ENCODE data around the gene NPIPA8. TPM values are rescaled to one million over a fixed set of nuclear protein-coding genes. Genes with fewer than 3 reads are reported as not detected.
"Not testable (repeated sequence)": the region's sequence is repeated elsewhere in the genome, so short reads cannot be mapped to it uniquely, and the experiment has no call there.

The NPIPA8 gene
- 33.8 TPM for polyA plus RNA-seq (2013, experiment 1 of 4)
- polyA plus RNA-seq (2013, experiment 2 of 4): 27.0 TPM
- polyA plus RNA-seq (2013, experiment 3 of 4): 18.8 TPM
- 30.2 TPM for polyA plus RNA-seq (2013, experiment 4 of 4)

DNA sequence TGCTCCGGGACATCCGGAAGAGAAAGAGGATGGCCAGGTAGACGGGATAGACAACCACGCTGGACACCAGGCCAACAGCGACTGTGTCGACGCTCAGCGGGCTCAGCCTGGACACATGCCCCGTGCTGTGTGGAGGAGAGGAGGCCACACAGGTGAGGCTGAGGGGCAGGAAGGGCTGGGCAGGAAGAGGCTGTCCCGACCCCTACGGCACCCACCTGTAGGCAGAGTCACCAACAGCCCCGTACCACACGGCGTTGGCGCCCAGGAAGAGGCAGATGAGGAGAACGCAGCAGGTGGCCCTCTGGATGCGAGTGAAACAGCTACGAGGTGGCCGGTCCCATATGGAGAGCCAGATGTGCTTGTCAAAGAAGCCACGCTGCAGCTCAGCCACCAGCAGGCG lies at the start of gene NPIPA8:
Gene NPIPA8 (minus strand): TSS at position 101 of the 400 bp plus-strand sequence. CDS start 4,074 bp downstream, outside the sequence.
- H3K36me3 ChIP-seq (ENCODE audit: control insufficient read depth, insufficient read depth, low read length); H3K27me3 ChIP-seq (ENCODE audit: control insufficient read depth, insufficient read depth, low read length, poor library complexity, severe bottlenecking); H3K27ac ChIP-seq (ENCODE audit: insufficient read depth, low read depth, low read length, poor library complexity, severe bottlenecking); H3K4me3 ChIP-seq (ENCODE audit: insufficient read depth, low read depth, low read length); H3K4me1 ChIP-seq (ENCODE audit: control insufficient read depth, insufficient read depth, low read length); H3K9me3 ChIP-seq (ENCODE audit: control insufficient read depth, low read length): not testable (repeated sequence)
- WGBS, 2 experiments: no CpG with 5 or more reads among the region's 21 CpGs

DNA sequence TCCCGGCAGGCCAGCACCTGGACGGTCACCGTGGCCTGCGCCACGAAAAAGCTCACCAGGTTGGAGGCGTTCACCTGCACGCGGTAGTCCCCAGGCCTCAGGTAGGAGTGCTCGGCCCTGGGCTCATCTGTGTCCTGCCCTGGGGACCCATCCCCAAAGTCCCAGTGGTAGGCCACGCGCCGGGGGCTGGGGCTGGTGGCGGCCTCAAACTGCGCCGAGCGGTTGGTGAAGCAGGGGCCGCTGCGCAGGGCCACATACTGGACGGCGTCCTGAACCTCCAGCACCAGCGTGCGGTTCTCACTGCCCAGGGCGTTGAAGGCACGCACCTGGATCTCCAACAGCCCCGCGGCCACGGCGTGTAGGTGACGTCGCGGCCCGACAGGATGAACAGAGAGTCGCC lies 48.7 kb upstream of the NPIPA8 start:
- not testable (repeated sequence) for H3K4me1 ChIP-seq (ENCODE audit: control insufficient read depth, insufficient read depth, low read length); H3K27ac ChIP-seq (ENCODE audit: insufficient read depth, low read depth, low read length, poor library complexity, severe bottlenecking); H3K4me3 ChIP-seq (ENCODE audit: insufficient read depth, low read depth, low read length); H3K27me3 ChIP-seq (ENCODE audit: control insufficient read depth, insufficient read depth, low read length, poor library complexity, severe bottlenecking); H3K9me3 ChIP-seq (ENCODE audit: control insufficient read depth, low read length); H3K36me3 ChIP-seq (ENCODE audit: control insufficient read depth, insufficient read depth, low read length)
- 97 to 99% methylated on average over 8 to 10 of the region's 33 CpGs for WGBS, 2 experiments

DNA sequence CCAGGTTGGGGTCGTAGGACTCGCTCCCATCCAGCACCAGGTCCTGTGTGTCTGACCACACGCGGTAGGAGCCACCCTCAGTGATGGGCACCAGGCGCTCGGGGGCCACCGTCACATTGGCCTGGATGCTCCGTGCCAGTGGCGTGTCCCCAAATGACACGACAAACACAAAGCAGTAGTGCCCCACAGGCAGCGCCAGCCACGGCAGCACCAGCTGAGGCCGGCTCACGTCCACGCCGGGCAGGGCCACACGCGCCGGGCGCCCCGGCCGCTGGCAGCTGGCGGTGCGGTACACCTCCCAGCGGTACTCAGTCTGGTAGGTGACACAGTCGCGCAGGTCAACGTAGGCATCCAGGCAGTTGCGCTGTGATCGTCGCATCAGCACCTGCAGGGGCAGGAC lies 48.3 kb upstream of the NPIPA8 start:
- not testable (repeated sequence) for H3K36me3 ChIP-seq (ENCODE audit: control insufficient read depth, insufficient read depth, low read length); H3K4me1 ChIP-seq (ENCODE audit: control insufficient read depth, insufficient read depth, low read length); H3K9me3 ChIP-seq (ENCODE audit: control insufficient read depth, low read length); H3K4me3 ChIP-seq (ENCODE audit: insufficient read depth, low read depth, low read length); H3K27me3 ChIP-seq (ENCODE audit: control insufficient read depth, insufficient read depth, low read length, poor library complexity, severe bottlenecking); H3K27ac ChIP-seq (ENCODE audit: insufficient read depth, low read depth, low read length, poor library complexity, severe bottlenecking)
- 97 to 99% methylated on average over 5 to 14 of the region's 31 CpGs for WGBS, 2 experiments

DNA sequence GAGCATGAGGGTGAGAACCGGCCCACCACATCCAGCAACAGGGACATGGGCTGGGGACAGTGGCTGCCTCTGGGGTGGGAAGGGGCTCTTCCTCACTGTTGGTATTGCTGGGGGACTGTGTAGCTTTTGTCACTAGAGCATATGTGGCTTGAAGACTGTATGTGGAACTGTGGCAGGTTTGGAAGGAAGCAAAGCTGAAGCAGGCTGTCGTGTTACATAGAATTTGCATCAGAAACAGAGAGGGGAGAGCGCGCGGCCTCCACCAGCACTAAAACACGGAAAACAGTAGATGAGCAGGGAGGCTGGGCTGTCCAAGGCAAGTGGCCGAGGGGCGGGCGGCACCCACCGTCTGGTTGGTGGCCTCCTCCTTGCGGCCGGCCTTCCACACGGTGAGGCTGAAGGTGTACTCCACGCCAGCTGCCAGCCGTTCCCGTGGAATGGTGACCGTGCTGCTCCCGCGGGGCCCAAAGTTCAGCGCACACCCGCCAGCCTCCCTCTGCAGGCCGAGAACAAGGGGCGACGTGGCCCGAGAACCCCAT lies 47.6 kb upstream of the NPIPA8 start:
- WGBS, 2 experiments: 95 to 98% methylated on average over 7 to 10 of the region's 25 CpGs
- not testable (repeated sequence) for H3K27me3 ChIP-seq (ENCODE audit: control insufficient read depth, insufficient read depth, low read length, poor library complexity, severe bottlenecking); H3K27ac ChIP-seq (ENCODE audit: insufficient read depth, low read depth, low read length, poor library complexity, severe bottlenecking); H3K9me3 ChIP-seq (ENCODE audit: control insufficient read depth, low read length); H3K4me1 ChIP-seq (ENCODE audit: control insufficient read depth, insufficient read depth, low read length); H3K36me3 ChIP-seq (ENCODE audit: control insufficient read depth, insufficient read depth, low read length); H3K4me3 ChIP-seq (ENCODE audit: insufficient read depth, low read depth, low read length)

DNA sequence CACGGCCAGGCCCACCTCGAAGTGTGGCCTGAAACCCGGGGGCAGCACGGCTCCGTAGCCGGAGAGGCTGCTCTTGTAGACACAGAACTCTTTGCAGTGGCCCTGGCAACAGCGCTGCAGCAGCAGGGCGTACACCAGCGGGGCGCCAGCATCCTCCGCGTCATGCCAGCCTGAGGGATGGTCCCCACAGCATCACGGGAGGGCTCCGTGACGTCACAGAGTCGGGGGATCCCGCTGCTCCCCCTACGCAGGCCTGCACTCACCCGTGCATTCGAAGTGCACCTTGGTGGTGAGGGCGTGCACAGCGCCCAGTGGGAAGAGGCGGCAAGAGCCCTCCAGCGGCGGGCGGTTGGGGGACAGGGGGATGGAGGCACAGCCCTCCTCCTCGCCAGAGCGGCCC lies 46.2 kb upstream of the NPIPA8 start:
- H3K36me3 ChIP-seq (ENCODE audit: control insufficient read depth, insufficient read depth, low read length); H3K9me3 ChIP-seq (ENCODE audit: control insufficient read depth, low read length); H3K27me3 ChIP-seq (ENCODE audit: control insufficient read depth, insufficient read depth, low read length, poor library complexity, severe bottlenecking); H3K4me1 ChIP-seq (ENCODE audit: control insufficient read depth, insufficient read depth, low read length); H3K27ac ChIP-seq (ENCODE audit: insufficient read depth, low read depth, low read length, poor library complexity, severe bottlenecking); H3K4me3 ChIP-seq (ENCODE audit: insufficient read depth, low read depth, low read length): not testable (repeated sequence)
- WGBS, 2 experiments: 94 to 96% methylated on average over 13 to 18 of the region's 28 CpGs

DNA sequence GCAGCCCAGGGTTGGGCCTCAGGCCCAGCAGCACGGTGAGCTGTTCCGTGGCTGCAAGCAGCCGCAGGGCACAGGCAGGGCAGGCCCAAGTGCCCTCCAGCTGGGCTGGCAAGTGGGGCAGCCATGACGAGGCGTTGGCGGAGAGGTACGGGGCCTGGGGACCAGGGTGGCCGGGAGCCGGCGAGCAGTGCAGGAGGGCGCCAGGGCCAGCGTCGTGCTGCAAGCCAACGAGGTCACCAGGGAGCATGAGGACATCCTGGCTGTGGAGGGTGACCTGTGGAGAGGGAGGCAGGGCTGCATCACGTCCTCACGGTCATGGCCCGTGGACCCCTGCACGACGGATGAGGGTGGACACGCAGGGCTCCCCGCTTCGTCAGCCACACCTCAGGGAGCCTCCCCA lies 11.2 kb upstream of the NPIPA8 start:
- H3K27ac ChIP-seq (ENCODE audit: insufficient read depth, low read depth, low read length, poor library complexity, severe bottlenecking); H3K36me3 ChIP-seq (ENCODE audit: control insufficient read depth, insufficient read depth, low read length); H3K27me3 ChIP-seq (ENCODE audit: control insufficient read depth, insufficient read depth, low read length, poor library complexity, severe bottlenecking); H3K4me3 ChIP-seq (ENCODE audit: insufficient read depth, low read depth, low read length); H3K4me1 ChIP-seq (ENCODE audit: control insufficient read depth, insufficient read depth, low read length); H3K9me3 ChIP-seq (ENCODE audit: control insufficient read depth, low read length): not testable (repeated sequence)
- no CpG with 5 or more reads among the region's 22 CpGs for WGBS, 2 experiments

DNA sequence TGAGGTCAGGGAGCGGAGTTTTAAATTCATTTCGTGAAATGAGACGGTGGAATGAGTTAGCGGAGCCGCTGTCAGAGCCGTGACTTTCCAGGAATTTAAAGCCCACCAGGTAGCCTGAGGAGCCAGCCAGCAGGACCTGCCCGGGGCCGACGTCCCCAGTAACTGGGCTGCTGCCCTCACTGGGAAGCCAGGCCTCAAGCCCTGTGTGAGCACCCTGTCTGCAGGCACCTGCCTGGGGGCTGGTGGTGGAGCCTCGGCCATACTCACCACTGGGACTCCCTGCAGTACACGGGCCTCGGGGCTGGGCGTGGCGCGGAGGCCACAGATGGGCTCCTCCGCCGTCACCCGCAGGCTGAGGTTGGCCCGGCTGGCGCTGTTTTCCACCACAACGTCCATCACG lies 10.5 kb upstream of the NPIPA8 start:
- H3K4me3 ChIP-seq (ENCODE audit: insufficient read depth, low read depth, low read length); H3K27ac ChIP-seq (ENCODE audit: insufficient read depth, low read depth, low read length, poor library complexity, severe bottlenecking); H3K9me3 ChIP-seq (ENCODE audit: control insufficient read depth, low read length); H3K4me1 ChIP-seq (ENCODE audit: control insufficient read depth, insufficient read depth, low read length); H3K36me3 ChIP-seq (ENCODE audit: control insufficient read depth, insufficient read depth, low read length); H3K27me3 ChIP-seq (ENCODE audit: control insufficient read depth, insufficient read depth, low read length, poor library complexity, severe bottlenecking): not testable (repeated sequence)
- WGBS, 2 experiments: 85 to 93% methylated on average over 3 of the region's 22 CpGs

DNA sequence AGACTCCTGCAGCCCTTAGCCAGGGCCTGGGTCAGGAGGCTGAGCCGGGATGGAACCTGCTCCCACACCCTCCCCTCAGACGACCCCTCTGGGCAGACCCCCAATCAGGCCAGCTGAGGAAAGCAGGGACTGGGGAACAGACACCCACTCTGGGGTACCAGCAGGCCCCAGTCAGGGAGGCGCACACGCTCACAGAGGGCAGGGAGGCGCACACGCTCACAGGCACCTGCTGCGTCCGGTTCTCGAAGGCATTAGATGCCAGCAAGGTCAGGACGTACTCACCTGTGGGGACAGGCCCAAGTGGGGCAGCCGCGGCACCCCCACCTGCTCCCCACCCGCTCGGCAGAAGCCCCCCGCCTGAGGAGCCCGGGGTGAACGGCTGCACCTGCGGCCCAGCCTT lies 8.1 kb upstream of the NPIPA8 start:
- H3K27ac ChIP-seq (ENCODE audit: insufficient read depth, low read depth, low read length, poor library complexity, severe bottlenecking); H3K27me3 ChIP-seq (ENCODE audit: control insufficient read depth, insufficient read depth, low read length, poor library complexity, severe bottlenecking); H3K36me3 ChIP-seq (ENCODE audit: control insufficient read depth, insufficient read depth, low read length); H3K4me3 ChIP-seq (ENCODE audit: insufficient read depth, low read depth, low read length); H3K4me1 ChIP-seq (ENCODE audit: control insufficient read depth, insufficient read depth, low read length); H3K9me3 ChIP-seq (ENCODE audit: control insufficient read depth, low read length): not testable (repeated sequence)
- WGBS, 2 experiments: no CpG with 5 or more reads among the region's 18 CpGs

DNA sequence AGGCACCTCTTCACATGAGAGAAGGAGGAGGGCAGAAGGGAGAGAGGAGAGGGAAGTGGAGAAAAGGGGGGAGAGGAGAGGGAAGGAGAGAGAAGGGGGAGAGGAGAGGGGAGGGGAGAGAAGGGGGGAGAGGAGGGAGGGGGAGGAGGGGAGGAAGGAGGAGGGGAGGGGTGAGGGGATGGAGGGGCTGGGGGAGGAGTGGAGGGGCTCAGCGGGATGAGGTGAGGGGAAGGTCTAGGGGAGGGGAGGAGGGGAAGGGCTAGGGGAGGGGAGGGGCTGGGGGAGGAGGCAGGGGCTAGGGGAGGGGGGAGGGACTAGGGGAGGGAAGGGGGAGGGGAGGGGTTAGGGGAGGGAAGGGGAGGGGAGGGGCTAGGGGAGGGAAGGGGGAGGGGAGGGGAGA lies 5.5 kb upstream of the NPIPA8 start:
- not testable (repeated sequence) for H3K4me3 ChIP-seq (ENCODE audit: insufficient read depth, low read depth, low read length); H3K27ac ChIP-seq (ENCODE audit: insufficient read depth, low read depth, low read length, poor library complexity, severe bottlenecking); H3K36me3 ChIP-seq (ENCODE audit: control insufficient read depth, insufficient read depth, low read length); H3K27me3 ChIP-seq (ENCODE audit: control insufficient read depth, insufficient read depth, low read length, poor library complexity, severe bottlenecking); H3K9me3 ChIP-seq (ENCODE audit: control insufficient read depth, low read length); H3K4me1 ChIP-seq (ENCODE audit: control insufficient read depth, insufficient read depth, low read length)
- no CpG with 5 or more reads among the region's 1 CpG for WGBS, 2 experiments

DNA sequence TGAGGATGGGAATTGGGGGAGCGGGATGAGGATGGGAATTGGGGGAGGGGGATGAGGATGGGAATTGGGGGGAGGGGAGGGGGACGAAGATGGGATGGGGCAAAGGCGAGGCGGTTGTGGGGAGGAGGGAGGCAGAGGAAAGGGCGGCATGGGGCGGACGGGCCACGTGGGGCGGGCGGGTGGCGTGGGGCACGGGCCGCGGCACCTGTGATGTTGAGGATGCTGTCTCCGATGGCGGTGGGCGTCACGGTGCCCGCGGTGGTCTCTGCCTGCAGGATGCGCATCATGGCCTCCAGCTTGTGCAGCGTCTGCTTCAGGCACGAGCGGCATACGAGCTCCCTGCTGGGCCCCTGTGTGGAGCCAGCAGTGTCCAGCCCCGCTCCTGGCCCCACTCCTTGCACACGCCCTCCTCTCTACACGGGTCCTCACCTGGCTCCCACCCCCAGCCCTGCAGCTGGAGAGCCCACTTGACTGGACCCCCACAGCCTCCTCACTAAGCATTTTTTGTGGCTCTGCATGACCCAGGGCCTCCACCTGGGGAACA lies 5.0 kb upstream of the NPIPA8 start:
- H3K27ac ChIP-seq (ENCODE audit: insufficient read depth, low read depth, low read length, poor library complexity, severe bottlenecking); H3K4me1 ChIP-seq (ENCODE audit: control insufficient read depth, insufficient read depth, low read length); H3K4me3 ChIP-seq (ENCODE audit: insufficient read depth, low read depth, low read length); H3K36me3 ChIP-seq (ENCODE audit: control insufficient read depth, insufficient read depth, low read length); H3K27me3 ChIP-seq (ENCODE audit: control insufficient read depth, insufficient read depth, low read length, poor library complexity, severe bottlenecking); H3K9me3 ChIP-seq (ENCODE audit: control insufficient read depth, low read length): not testable (repeated sequence)
- 86% methylated on average over 1 of the region's 28 CpGs; no CpG with 5 or more reads in 1 of the 2 experiments for WGBS, 2 experiments

DNA sequence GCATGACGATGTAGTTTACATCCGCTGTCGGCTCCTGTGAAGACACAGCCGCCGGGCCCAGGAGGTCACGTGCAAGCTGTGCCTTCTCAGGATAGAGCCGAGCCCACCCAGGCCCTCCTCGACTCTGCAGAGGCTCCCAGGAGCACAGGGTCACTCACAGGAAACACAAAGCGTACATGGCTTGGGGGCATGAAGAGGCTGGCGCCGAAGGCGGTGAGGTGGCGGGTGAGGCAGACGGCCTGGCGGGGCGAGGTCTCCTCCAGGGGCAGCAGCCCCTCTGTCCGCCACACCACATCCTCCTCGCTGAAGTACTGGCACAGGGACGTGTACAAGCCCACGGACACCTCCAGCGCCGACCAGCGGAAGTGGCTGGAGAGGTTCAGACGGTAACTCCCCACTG lies 2.7 kb upstream of the NPIPA8 start:
- not testable (repeated sequence) for H3K27me3 ChIP-seq (ENCODE audit: control insufficient read depth, insufficient read depth, low read length, poor library complexity, severe bottlenecking); H3K4me3 ChIP-seq (ENCODE audit: insufficient read depth, low read depth, low read length); H3K9me3 ChIP-seq (ENCODE audit: control insufficient read depth, low read length); H3K4me1 ChIP-seq (ENCODE audit: control insufficient read depth, insufficient read depth, low read length); H3K36me3 ChIP-seq (ENCODE audit: control insufficient read depth, insufficient read depth, low read length); H3K27ac ChIP-seq (ENCODE audit: insufficient read depth, low read depth, low read length, poor library complexity, severe bottlenecking)
- 98 to 100% methylated on average over 1 to 5 of the region's 24 CpGs for WGBS, 2 experiments
